ENCODE results near the gene GNAL.
A peak's percentile ranks its signal among the peaks of the same experiment; 100 is the strongest.

The GNAL gene

GRCh38 chr18:11724781-11725180 lies 35.7 kb downstream of the GNAL start:
- DNase-seq (ENCODE audit: low spot score) = no peak

GRCh38 chr18:11726556-11726955 lies 37.5 kb downstream of the GNAL start:
- no peak for DNase-seq (ENCODE audit: low spot score)

GRCh38 chr18:11728249-11728648 lies 39.2 kb downstream of the GNAL start:
- DNase-seq (ENCODE audit: low spot score) = no peak

- DNase-seq (ENCODE audit: low spot score) = no peak
Measured at GRCh38 chr18:11729556-11729955, 40.5 kb downstream of the GNAL start.

GRCh38 chr18:11733031-11733430 lies 44.0 kb downstream of the GNAL start:
- peak; percentile 80 for DNase-seq (ENCODE audit: low spot score)

- DNase-seq (ENCODE audit: low spot score) = no peak
Measured at GRCh38 chr18:11736656-11737055, 47.6 kb downstream of the GNAL start.

GRCh38 chr18:11739893-11740292 lies 50.8 kb downstream of the GNAL start:
- no peak for DNase-seq (ENCODE audit: low spot score)

- no peak for DNase-seq (ENCODE audit: low spot score)
Measured at GRCh38 chr18:11740461-11740860, 51.4 kb downstream of the GNAL start.

GRCh38 chr18:11741505-11742145 lies 52.6 kb downstream of the GNAL start:
- peak; percentile 30 for DNase-seq (ENCODE audit: low spot score)

- no peak for DNase-seq (ENCODE audit: low spot score)
Measured at GRCh38 chr18:11745521-11745920, 56.5 kb downstream of the GNAL start.

GRCh38 chr18:11747286-11747685 lies 58.2 kb downstream of the GNAL start:
- no peak for DNase-seq (ENCODE audit: low spot score)

GRCh38 chr18:11747731-11748130 lies 58.7 kb downstream of the GNAL start:
- no peak for DNase-seq (ENCODE audit: low spot score)

- no peak for DNase-seq (ENCODE audit: low spot score)
Measured at GRCh38 chr18:11749305-11749704, 60.2 kb downstream of the GNAL start.

- DNase-seq (ENCODE audit: low spot score) = no peak
Measured at GRCh38 chr18:11750171-11750570, 61.1 kb downstream of the GNAL start.

GRCh38 chr18:11750581-11751310 lies 61.7 kb downstream of the GNAL start:
- no peak for DNase-seq (ENCODE audit: low spot score)

- no peak for DNase-seq (ENCODE audit: low spot score)
Measured at GRCh38 chr18:11751341-11752115, 62.5 kb downstream of the GNAL start.

- DNase-seq (ENCODE audit: low spot score) = peak; percentile 20
Measured at GRCh38 chr18:11752116-11752911, 63.2 kb downstream of the GNAL start.

GRCh38 chr18:11754979-11755378 lies 65.9 kb downstream of the GNAL start:
- no peak for DNase-seq (ENCODE audit: low spot score)

- no peak for DNase-seq (ENCODE audit: low spot score)
Measured at GRCh38 chr18:11757084-11757590, 68.1 kb downstream of the GNAL start.

GRCh38 chr18:11759456-11759855 lies 70.4 kb downstream of the GNAL start:
- DNase-seq (ENCODE audit: low spot score) = no peak

- DNase-seq (ENCODE audit: low spot score) = no peak
Measured at GRCh38 chr18:11760498-11761167, 71.6 kb downstream of the GNAL start.

All from AG08395 (cell line).